Right lobe of liver (tissue), 6 donors: ENCODE data around the gene SLC35G6. TPM values are rescaled to one million over a fixed set of nuclear protein-coding genes. Genes with fewer than 3 reads are reported as not detected.

Source experiments
- ATAC-seq, 4 donors: fragments of 200-7000 bp; cut with Tn5 transposase; one replicate each; pipeline ENCODE4 v1.9.1; 2020; ENCODE audit warnings: mild to moderate bottlenecking in 4 of 4, moderate library complexity in 4 of 4
- DNase-seq, 3 donors: peaks; one replicate each; pipeline ENCODE4 v3.0.0-alpha.2; 2020
- H3K27ac ChIP-seq, 3 donors: fragments of 200-600 bp; one replicate each; pipeline ENCODE4 v1.8.0; 2022
- H3K27me3 ChIP-seq, 2 donors: fragments of 200-600 bp; one replicate each; pipeline ENCODE4 v1.8.0; 2022
- H3K36me3 ChIP-seq, 4 donors: fragments of 200-600 bp; sonication (generic) in 1 of 4; one replicate each; pipeline versions ENCODE4 v1.5.1 to v1.8.0; 2017 to 2022; ENCODE audit warnings: control low read depth in 1 of 4
- H3K4me1 ChIP-seq, 4 donors: fragments of 200-600 bp; sonication (generic) in 1 of 4; one replicate each; pipeline versions ENCODE4 v1.5.1 to v1.8.0; 2017 to 2022; ENCODE audit warnings: control low read depth in 1 of 4
- H3K4me3 ChIP-seq, 3 donors: fragments of 200-600 bp; one replicate each; pipeline ENCODE4 v1.8.0; 2022
- H3K9me3 ChIP-seq, 4 donors: fragments of 200-600 bp; sonication (generic) in 1 of 4; one replicate each; pipeline versions ENCODE4 v1.5.1 to v1.8.0; 2017 to 2022; ENCODE audit warnings: control low read depth in 1 of 4
- CTCF ChIP-seq, 4 donors: fragments of 200-600 bp in 3 of 4; fragments of 450-650 bp in 1 of 4; IDR thresholded peaks; one replicate each; pipeline versions ENCODE4 v1.5.1 to v1.8.0; 2016 to 2022; ENCODE audit warnings: antibody characterized with exemption in 4 of 4, mild to moderate bottlenecking in 2 of 4
- POLR2A ChIP-seq: fragments of 450-650 bp; IDR thresholded peaks from one replicate; pipeline ENCODE4 v1.6.1; 2017; ENCODE audit warnings: antibody characterized with exemption, mild to moderate bottlenecking
- WGBS: methylation state at CpG from one replicate; pipeline ENCODE4 v1.1.6; 2018; ENCODE audit warnings: low coverage, low lambda C conversion rate; ENCODE audit not compliant: insufficient coverage; ENCODE audit errors: missing lambda C conversion rate; 5-methylcytosine and 5-hydroxymethylcytosine counted together
- intact Hi-C, 2 donors: fragments of 100-400 bp; cut with DNase I; formaldehyde crosslinking; loops; one replicate each; pipeline versions ENCODE4 v1.11.2 to v1.14.1; 2022
- total RNA-seq, 6 experiments: library from RNA; depleted of rRNA in 2 of 6; stranded (reverse); fragments of >200 nt in 2 of 6; fragmentation: NEBNext Ultra II Directional in 3 of 6; extraction: Animal tissue kit (Norgen Biotek cat#: 25700) in 3 of 6; gene quantifications; one replicate each; pipeline versions ENCODE4 v1.1.0 to v1.2.4, GENCODE V29; 2016 to 2023
- donor health status: DM: no; HTN: yes; CAD: no.
- donor health status: DM: no; HTN: no; CAD: no.
- donor health status: DM: no; HTN: no; CAD: no.
- donor health status: DM: no; HTN: yes; CAD: no.
- donor health status: DM: no; HTN: yes; CAD: no.

The SLC35G6 gene
- total RNA-seq, 6 experiments from 2014 or later = not detected

GRCh38 chr17:7463372-7463846, 17.8 kb upstream of the SLC35G6 start:
- Histone ChIP-seq H3K27ac (no peak overlapping the region), H3K9me3 (no peaks in the 10 kb centered on the region), H3K4me3 (no peak overlapping the region), H3K36me3 (peaks cover 0 to 3% (median 0%) of the 10 kb centered on the region in 4 donors), H3K27me3 (no peaks in the 10 kb centered on the region), H3K4me1 (peaks cover 0 to 13% (median 6%) of the 10 kb centered on the region in 4 donors)
- no peak for ATAC-seq
- 100% methylated on average over 3 of the region's 14 CpGs for WGBS
- TF ChIP-seq CTCF (IDR thresholded peaks at IDR 0.05) = no peak
- no peak for TF ChIP-seq POLR2A
- DNase-seq = no peak
- intact Hi-C loops = no loop called here

GRCh38 chr17:7464081-7464480, 17.2 kb upstream of the SLC35G6 start:
- no peaks in the 10 kb centered on the region for H3K9me3 ChIP-seq
- TF ChIP-seq CTCF (IDR thresholded peaks at IDR 0.05) (no peak), POLR2A (no peak)
- intact Hi-C loops = no loop called here
- ATAC-seq (no peak), DNase-seq (no peak)
- H3K4me1 ChIP-seq = peaks cover 0 to 18% (median 6%) of the 10 kb centered on the region in 4 donors
- WGBS = 93% methylated on average over 6 of the region's 9 CpGs
- H3K27ac ChIP-seq = no peak overlapping the region
- H3K27me3 ChIP-seq = no peaks in the 10 kb centered on the region
- peaks cover 0 to 3% (median 0%) of the 10 kb centered on the region in 4 donors for H3K36me3 ChIP-seq
- H3K4me3 ChIP-seq = no peak overlapping the region

GRCh38 chr17:7465597-7466275, 15.5 kb upstream of the SLC35G6 start:
- DNase-seq = no peak
- TF ChIP-seq POLR2A = no peak
- no peak for TF ChIP-seq CTCF (IDR thresholded peaks at IDR 0.05)
- Histone ChIP-seq H3K27me3 (no peaks in the 10 kb centered on the region), H3K4me1 (peaks cover 0 to 33% (median 8%) of the 10 kb centered on the region in 4 donors), H3K27ac (no peak overlapping the region), H3K4me3 (no peak overlapping the region), H3K36me3 (peaks cover 0 to 3% (median 0%) of the 10 kb centered on the region in 4 donors), H3K9me3 (no peaks in the 10 kb centered on the region)
- ATAC-seq = peak in 1 of 4 donors; percentile 8
- 93% methylated on average over 17 of the region's 33 CpGs for WGBS
- intact Hi-C loops = no loop called here

GRCh38 chr17:7466318-7466638, 15.0 kb upstream of the SLC35G6 start:
- Histone ChIP-seq H3K9me3 (no peaks in the 10 kb centered on the region), H3K27ac (peak overlapping the region in 2 of 3 donors; percentile 13 to 33), H3K36me3 (peaks cover 0 to 3% (median 0%) of the 10 kb centered on the region in 4 donors), H3K4me1 (peaks cover 0 to 37% (median 9%) of the 10 kb centered on the region in 4 donors), H3K4me3 (no peak overlapping the region), H3K27me3 (no peaks in the 10 kb centered on the region)
- intact Hi-C loops = no loop called here
- no peak for DNase-seq
- no peak for ATAC-seq
- WGBS = 73% methylated on average over 8 of the region's 9 CpGs
- TF ChIP-seq CTCF (IDR thresholded peaks at IDR 0.05) (no peak), POLR2A (no peak)
